SK-N-SH treated with all-trans-retinoic acid at 6 μM for 48 hours (cell line): ENCODE data around the gene ARHGAP10.

Experiments used
- ATAC-seq: fragments of 200-7000 bp; cut with Tn5 transposase; 3 replicates; pipeline ENCODE4 v1.9.1; 2020; ENCODE audit warnings: mild to moderate bottlenecking, moderate library complexity
- BACH2 ChIP-seq: fragments of 250-450 bp; sonication (Bioruptor Pico); IDR thresholded peaks from 2 replicates; pipeline ENCODE4 v1.9.0; 2021; ENCODE audit warnings: mild to moderate bottlenecking, borderline replicate concordance
- CREB5 ChIP-seq: fragments of 250-450 bp; sonication (Bioruptor Pico); IDR thresholded peaks from 2 replicates; pipeline ENCODE4 v1.5.1; 2020; ENCODE audit warnings: low read depth, mild to moderate bottlenecking, moderate library complexity
- CSDC2 ChIP-seq: fragments of 250-450 bp; sonication (Bioruptor Pico); IDR thresholded peaks from 2 replicates; pipeline ENCODE4 v1.5.0; 2020; ENCODE audit warnings: mild to moderate bottlenecking, moderate library complexity
- CSRNP3 ChIP-seq: fragments of 250-450 bp; sonication (Bioruptor Pico); IDR thresholded peaks from 2 replicates; pipeline ENCODE4 v1.5.1; 2021; ENCODE audit warnings: mild to moderate bottlenecking, moderate library complexity
- ESRRG ChIP-seq: fragments of 250-450 bp; sonication (Bioruptor Pico); IDR thresholded peaks from 2 replicates; pipeline ENCODE4 v1.6.1; 2021; ENCODE audit warnings: mild to moderate bottlenecking
- GLIS3 ChIP-seq: fragments of 250-450 bp; sonication (Bioruptor Pico); IDR thresholded peaks from 2 replicates; pipeline ENCODE4 v1.5.0; 2020; ENCODE audit warnings: mild to moderate bottlenecking, moderate library complexity
- OSR1 ChIP-seq: fragments of 250-450 bp; sonication (Bioruptor Pico); IDR thresholded peaks from 2 replicates; pipeline ENCODE4 v1.8.0; 2022; ENCODE audit warnings: moderate library complexity, mild to moderate bottlenecking, inconsistent platforms
- PATZ1 ChIP-seq: fragments of 250-450 bp; sonication (Bioruptor Pico); IDR thresholded peaks from 2 replicates; pipeline ENCODE4 v1.8.0; 2020; ENCODE audit warnings: mild to moderate bottlenecking, moderate library complexity, borderline replicate concordance
- PPARA ChIP-seq: fragments of 250-450 bp; sonication (Bioruptor Pico); IDR thresholded peaks from 2 replicates; pipeline ENCODE4 v1.5.0; 2020; ENCODE audit warnings: mild to moderate bottlenecking, borderline replicate concordance
- RARB ChIP-seq: fragments of 250-450 bp; sonication (Bioruptor Pico); IDR thresholded peaks from 2 replicates; pipeline ENCODE4 v1.8.0; 2021; ENCODE audit warnings: mild to moderate bottlenecking, moderate library complexity
- SNAI2 ChIP-seq: fragments of 250-450 bp; sonication (Bioruptor Pico); IDR thresholded peaks from 2 replicates; pipeline ENCODE4 v1.5.0; 2020; ENCODE audit warnings: mild to moderate bottlenecking, moderate library complexity
- TCF4 ChIP-seq: fragments of 250-450 bp; sonication (Bioruptor Pico); IDR thresholded peaks from 2 replicates; pipeline ENCODE4 v1.8.0; 2021; ENCODE audit warnings: mild to moderate bottlenecking, moderate library complexity, borderline replicate concordance
- TSHZ2 ChIP-seq: fragments of 250-450 bp; sonication (Bioruptor Pico); IDR thresholded peaks from 2 replicates; pipeline ENCODE4 v1.5.0; 2020; ENCODE audit warnings: mild to moderate bottlenecking, moderate library complexity
- ZC3H10 ChIP-seq: fragments of 250-450 bp; sonication (Bioruptor Pico); IDR thresholded peaks from 2 replicates; pipeline ENCODE4 v1.5.1; 2021; ENCODE audit warnings: mild to moderate bottlenecking, moderate library complexity
- ZFP3 ChIP-seq: fragments of 250-450 bp; sonication (Bioruptor Pico); IDR thresholded peaks from 2 replicates; pipeline ENCODE4 v1.5.0; 2020; ENCODE audit warnings: mild to moderate bottlenecking, moderate library complexity
- ZFP30 ChIP-seq: fragments of 450-650 bp; formaldehyde crosslinking; IDR thresholded peaks from 2 replicates; pipeline ENCODE4 v1.5.0; 2022; ENCODE audit warnings: mild to moderate bottlenecking, moderate library complexity
- ZNF565 ChIP-seq: fragments of 450-650 bp; formaldehyde crosslinking; conservative IDR thresholded peaks from 2 replicates; pipeline ENCODE4 v1.5.0; 2020; ENCODE audit warnings: low read depth, mild to moderate bottlenecking, moderate library complexity
- ZNF70 ChIP-seq: fragments of 450-650 bp; formaldehyde crosslinking; IDR thresholded peaks from 2 replicates; pipeline ENCODE4 v1.5.0; 2020; ENCODE audit warnings: mild to moderate bottlenecking, moderate library complexity
- ZNF8 ChIP-seq: fragments of 450-650 bp; formaldehyde crosslinking; IDR thresholded peaks from 2 replicates; pipeline ENCODE4 v1.5.0; 2020; ENCODE audit warnings: mild to moderate bottlenecking, moderate library complexity
- TF ChIP-seq, protein P1 (sequence below): fragments of 250-450 bp; sonication (Bioruptor Pico); IDR thresholded peaks from 2 replicates; pipeline ENCODE4 v1.8.0; 2021; ENCODE audit warnings: low read depth, mild to moderate bottlenecking, moderate library complexity, borderline replicate concordance

ARHGAP10 gene

DNA sequence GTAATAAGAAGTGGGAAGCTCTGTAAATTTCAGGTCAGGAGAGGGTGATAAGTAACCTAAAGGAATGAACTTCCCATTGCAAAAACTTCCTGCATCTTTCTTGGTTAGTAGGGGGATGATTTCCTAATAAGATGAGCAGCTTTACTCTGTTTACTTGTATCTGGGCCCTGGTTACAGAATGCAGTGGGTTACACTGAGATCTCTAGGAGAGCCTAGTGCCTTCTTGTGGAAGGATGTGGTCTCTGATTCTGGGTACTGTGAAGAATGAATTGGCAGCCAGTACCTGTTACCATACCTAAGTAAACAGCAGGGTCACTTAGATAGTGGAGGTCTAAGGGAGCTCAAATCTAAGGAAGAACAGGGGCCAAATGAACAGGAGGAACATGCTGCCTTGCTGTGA is 320.6 kb downstream of the ARHGAP10 start:
- peak; percentile 26; the same call in 1 of the 3 replicates for ATAC-seq
- TF ChIP-seq, protein P1, sequence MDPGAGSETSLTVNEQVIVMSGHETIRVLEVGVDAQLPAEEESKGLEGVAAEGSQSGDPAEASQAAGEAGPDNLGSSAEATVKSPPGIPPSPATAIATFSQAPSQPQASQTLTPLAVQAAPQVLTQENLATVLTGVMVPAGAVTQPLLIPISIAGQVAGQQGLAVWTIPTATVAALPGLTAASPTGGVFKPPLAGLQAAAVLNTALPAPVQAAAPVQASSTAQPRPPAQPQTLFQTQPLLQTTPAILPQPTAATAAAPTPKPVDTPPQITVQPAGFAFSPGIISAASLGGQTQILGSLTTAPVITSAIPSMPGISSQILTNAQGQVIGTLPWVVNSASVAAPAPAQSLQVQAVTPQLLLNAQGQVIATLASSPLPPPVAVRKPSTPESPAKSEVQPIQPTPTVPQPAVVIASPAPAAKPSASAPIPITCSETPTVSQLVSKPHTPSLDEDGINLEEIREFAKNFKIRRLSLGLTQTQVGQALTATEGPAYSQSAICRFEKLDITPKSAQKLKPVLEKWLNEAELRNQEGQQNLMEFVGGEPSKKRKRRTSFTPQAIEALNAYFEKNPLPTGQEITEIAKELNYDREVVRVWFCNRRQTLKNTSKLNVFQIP (CRISPR knock-in tag), result no peak
- no peak for TF ChIP-seq SNAI2 (CRISPR knock-in tag)
- no peak for TF ChIP-seq OSR1 (CRISPR knock-in tag)
- TF ChIP-seq ZFP3 (CRISPR knock-in tag), result no peak
- no peak for TF ChIP-seq GLIS3 (CRISPR knock-in tag)
- no peak for TF ChIP-seq ZNF565 (CRISPR knock-in tag)
- no peak for TF ChIP-seq CSDC2 (CRISPR knock-in tag)

GRCh38 chr4:148053298-148054003 is 321.6 kb downstream of the ARHGAP10 start:
- TF ChIP-seq RARB (CRISPR knock-in tag) (no peak), CSDC2 (CRISPR knock-in tag) (no peak), CSRNP3 (no peak)
- peak; percentile 69 for ATAC-seq

DNA sequence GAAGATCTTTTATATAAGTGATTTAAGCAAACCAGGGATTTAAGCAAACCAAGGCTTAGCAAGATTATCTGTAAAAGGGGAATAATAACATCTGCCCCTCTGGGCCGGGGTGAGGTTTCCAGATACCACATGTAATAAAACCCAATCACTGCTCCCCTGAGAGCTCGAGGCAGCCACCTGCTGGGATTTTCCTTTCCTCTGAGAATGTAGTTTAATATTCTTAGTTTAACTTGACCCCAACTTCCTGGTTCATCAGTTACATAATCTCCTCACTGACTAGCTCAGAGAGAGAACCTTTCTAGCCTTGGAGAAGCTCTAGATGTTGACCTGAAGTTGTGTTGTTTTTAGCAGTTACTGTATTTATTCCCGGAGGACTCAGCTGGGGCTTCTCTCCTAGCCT is 322.4 kb downstream of the ARHGAP10 start:
- TF ChIP-seq BACH2 (CRISPR knock-in tag) (no peak), PATZ1 (CRISPR knock-in tag) (no peak), GLIS3 (CRISPR knock-in tag) (no peak), TSHZ2 (CRISPR knock-in tag) (no peak), OSR1 (CRISPR knock-in tag) (no peak), ZFP30 (CRISPR knock-in tag) (no peak)
- TF ChIP-seq, protein P1 (CRISPR knock-in tag), result no peak
- no peak for ATAC-seq

DNA sequence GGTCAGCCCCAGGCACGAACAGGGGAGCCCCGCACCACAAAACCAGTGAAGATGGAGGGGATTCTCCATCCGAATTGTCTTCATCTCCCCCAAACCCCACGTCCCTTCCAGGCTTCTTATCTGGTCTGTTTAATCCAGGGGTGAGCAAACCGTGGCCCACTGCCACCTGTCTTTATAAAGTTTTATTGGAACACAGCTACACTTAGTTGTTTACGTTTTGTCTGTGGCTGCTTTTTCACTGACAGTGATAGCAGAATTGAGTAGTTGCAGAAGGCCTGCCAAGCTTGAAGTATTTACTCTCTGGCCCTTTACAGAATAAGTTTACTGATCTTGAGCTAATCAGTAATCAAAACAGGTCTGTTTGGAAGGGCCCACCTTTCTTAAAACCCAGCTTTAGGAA is 324.0 kb downstream of the ARHGAP10 start:
- no peak for ATAC-seq
- TF ChIP-seq ZNF8 (CRISPR knock-in tag) (no peak), PPARA (CRISPR knock-in tag) (no peak), ZC3H10 (CRISPR knock-in tag) (no peak), ZFP3 (CRISPR knock-in tag) (no peak), TCF4 (no peak), ESRRG (CRISPR knock-in tag) (no peak), CREB5 (no peak), PATZ1 (CRISPR knock-in tag) (no peak), ZNF70 (CRISPR knock-in tag) (no peak)
- TF ChIP-seq, protein P1 (CRISPR knock-in tag), result no peak
